K562 (cell line): ENCODE measurements around the gene AIDA. TPM values are rescaled to one million over a fixed set of nuclear protein-coding genes. Genes with fewer than 3 reads are reported as not detected.

ENCODE experiments used
- CEBPB ChIP-seq: fragments of 450-650 bp; IDR thresholded peaks from 2 replicates; pipeline ENCODE4 v1.6.1; 2016; ENCODE audit warnings: missing genetic modification characterization, missing compliant biosample characterization
- IRF1 ChIP-seq: sonication (generic); formaldehyde crosslinking; IDR thresholded peaks from 2 replicates; pipeline ENCODE4 v1.8.0; 2022; ENCODE audit warnings: missing genetic modification reagents, mild to moderate bottlenecking, borderline replicate concordance
- KLF6 ChIP-seq: fragments of 250-450 bp; sonication (Bioruptor Pico); IDR thresholded peaks from 2 replicates; pipeline ENCODE4 v1.4.0; 2020; ENCODE audit warnings: mild to moderate bottlenecking, moderate library complexity, borderline replicate concordance
- RBM39 ChIP-seq: fragments of 200-400 bp; formaldehyde crosslinking; optimal IDR thresholded peaks from 2 replicates; pipeline ENCODE3; 2018; ENCODE audit warnings: low read depth, low read length
- ZBTB2 ChIP-seq: fragments of 450-650 bp; IDR thresholded peaks from 2 replicates; pipeline ENCODE4 v1.6.1; 2016; ENCODE audit warnings: antibody characterized with exemption
- ZFPM2 ChIP-seq: fragments of 250-450 bp; sonication (Bioruptor Pico); IDR thresholded peaks from 2 replicates; pipeline ENCODE4 v1.5.1; 2022; ENCODE audit warnings: mild to moderate bottlenecking
- polyA plus RNA-seq, 8 experiments: library from polyadenylated mRNA; depleted of rRNA in 4 of 8; stranded (reverse) in 5 of 8; unstranded in 3 of 8; fragments of >200 nt; fragmentation: Nextera tagmentation in 2 of 8; fragmentation: Illumina TruSeq in 1 of 8; extraction: Ambion mirVana in 2 of 8; extraction: Trizol in 1 of 8; gene quantifications; 2 replicates each; pipeline versions ENCODE4 v1.2.1 to v1.2.3, GENCODE V29; 2011 to 2014; ENCODE audit warnings: inconsistent platforms in 1 of 8, missing spikeins in 1 of 8
- total RNA-seq, 7 experiments: library from RNA; depleted of rRNA in 6 of 7; stranded (reverse); fragments of >200 nt in 6 of 7; fragmentation: Illumina TruSeq in 2 of 7; extraction: Trizol in 2 of 7; gene quantifications; 2 replicates each; pipeline versions ENCODE4 v1.2.1 to v1.2.3, GENCODE V29; 2011 to 2021; ENCODE audit warnings: low replicate concordance in 1 of 7
- TF ChIP-seq, protein P1 (sequence below): fragments of 200-600 bp; sonication (generic); IDR thresholded peaks from one replicate; pipeline ENCODE4 v1.6.1; 2012; ENCODE audit warnings: mild to moderate bottlenecking, low read depth, low read length, inconsistent platforms
- TF ChIP-seq, protein P2 (sequence below): fragments of 450-650 bp; formaldehyde crosslinking; IDR thresholded peaks from 2 replicates; pipeline ENCODE4 v1.4.0; 2020; ENCODE audit warnings: mild to moderate bottlenecking, moderate library complexity

The AIDA gene
- total and polyA plus RNA-seq, 9 of the 15 experiments (the other 6 are each of a cell fraction or from before 2014, with no cell fraction given): 18.2 to 77.9 (median 24.9) TPM

DNA sequence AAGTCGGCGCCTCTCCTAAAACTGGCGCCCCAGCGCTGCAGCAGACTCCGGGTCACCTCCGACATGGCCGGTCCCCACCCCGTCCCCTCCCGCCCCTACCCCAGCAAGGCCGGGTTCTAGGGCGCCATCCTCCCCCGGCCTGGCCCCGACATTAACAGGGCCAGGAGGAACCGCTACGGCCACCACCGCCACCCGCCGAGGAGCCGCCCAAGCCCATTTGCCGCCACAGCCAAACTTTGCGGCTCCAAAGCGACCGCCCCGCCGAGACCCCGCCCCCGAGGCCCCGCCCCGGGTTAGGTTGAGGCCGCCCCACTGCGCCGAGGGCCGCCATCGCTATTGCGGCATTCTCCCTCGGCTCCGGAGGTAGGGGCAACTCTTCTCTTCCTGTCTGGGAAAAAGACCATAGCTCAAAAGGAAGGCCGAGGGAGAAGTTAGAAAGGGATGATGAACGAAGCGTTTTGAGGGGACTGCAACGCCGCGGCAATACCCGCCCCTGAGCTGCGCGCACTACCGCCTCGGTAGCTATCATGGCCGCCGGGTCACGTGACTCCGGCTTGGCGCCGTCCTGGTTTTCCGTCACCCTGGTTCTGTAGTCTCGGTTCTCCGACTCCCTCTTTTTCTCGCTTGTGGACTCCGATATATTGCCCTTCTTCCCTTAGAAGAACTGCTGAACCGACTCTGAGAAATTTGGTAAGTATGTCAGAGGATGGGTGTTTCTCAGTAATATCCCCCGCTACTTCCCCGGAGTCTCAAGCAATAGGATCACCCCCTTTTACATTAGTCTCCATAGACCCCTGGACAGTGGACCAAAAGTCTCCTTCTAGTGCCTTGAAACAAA is at the start of gene AIDA, which contains the start of gene BROX (continued):
- TF ChIP-seq, protein P1, sequence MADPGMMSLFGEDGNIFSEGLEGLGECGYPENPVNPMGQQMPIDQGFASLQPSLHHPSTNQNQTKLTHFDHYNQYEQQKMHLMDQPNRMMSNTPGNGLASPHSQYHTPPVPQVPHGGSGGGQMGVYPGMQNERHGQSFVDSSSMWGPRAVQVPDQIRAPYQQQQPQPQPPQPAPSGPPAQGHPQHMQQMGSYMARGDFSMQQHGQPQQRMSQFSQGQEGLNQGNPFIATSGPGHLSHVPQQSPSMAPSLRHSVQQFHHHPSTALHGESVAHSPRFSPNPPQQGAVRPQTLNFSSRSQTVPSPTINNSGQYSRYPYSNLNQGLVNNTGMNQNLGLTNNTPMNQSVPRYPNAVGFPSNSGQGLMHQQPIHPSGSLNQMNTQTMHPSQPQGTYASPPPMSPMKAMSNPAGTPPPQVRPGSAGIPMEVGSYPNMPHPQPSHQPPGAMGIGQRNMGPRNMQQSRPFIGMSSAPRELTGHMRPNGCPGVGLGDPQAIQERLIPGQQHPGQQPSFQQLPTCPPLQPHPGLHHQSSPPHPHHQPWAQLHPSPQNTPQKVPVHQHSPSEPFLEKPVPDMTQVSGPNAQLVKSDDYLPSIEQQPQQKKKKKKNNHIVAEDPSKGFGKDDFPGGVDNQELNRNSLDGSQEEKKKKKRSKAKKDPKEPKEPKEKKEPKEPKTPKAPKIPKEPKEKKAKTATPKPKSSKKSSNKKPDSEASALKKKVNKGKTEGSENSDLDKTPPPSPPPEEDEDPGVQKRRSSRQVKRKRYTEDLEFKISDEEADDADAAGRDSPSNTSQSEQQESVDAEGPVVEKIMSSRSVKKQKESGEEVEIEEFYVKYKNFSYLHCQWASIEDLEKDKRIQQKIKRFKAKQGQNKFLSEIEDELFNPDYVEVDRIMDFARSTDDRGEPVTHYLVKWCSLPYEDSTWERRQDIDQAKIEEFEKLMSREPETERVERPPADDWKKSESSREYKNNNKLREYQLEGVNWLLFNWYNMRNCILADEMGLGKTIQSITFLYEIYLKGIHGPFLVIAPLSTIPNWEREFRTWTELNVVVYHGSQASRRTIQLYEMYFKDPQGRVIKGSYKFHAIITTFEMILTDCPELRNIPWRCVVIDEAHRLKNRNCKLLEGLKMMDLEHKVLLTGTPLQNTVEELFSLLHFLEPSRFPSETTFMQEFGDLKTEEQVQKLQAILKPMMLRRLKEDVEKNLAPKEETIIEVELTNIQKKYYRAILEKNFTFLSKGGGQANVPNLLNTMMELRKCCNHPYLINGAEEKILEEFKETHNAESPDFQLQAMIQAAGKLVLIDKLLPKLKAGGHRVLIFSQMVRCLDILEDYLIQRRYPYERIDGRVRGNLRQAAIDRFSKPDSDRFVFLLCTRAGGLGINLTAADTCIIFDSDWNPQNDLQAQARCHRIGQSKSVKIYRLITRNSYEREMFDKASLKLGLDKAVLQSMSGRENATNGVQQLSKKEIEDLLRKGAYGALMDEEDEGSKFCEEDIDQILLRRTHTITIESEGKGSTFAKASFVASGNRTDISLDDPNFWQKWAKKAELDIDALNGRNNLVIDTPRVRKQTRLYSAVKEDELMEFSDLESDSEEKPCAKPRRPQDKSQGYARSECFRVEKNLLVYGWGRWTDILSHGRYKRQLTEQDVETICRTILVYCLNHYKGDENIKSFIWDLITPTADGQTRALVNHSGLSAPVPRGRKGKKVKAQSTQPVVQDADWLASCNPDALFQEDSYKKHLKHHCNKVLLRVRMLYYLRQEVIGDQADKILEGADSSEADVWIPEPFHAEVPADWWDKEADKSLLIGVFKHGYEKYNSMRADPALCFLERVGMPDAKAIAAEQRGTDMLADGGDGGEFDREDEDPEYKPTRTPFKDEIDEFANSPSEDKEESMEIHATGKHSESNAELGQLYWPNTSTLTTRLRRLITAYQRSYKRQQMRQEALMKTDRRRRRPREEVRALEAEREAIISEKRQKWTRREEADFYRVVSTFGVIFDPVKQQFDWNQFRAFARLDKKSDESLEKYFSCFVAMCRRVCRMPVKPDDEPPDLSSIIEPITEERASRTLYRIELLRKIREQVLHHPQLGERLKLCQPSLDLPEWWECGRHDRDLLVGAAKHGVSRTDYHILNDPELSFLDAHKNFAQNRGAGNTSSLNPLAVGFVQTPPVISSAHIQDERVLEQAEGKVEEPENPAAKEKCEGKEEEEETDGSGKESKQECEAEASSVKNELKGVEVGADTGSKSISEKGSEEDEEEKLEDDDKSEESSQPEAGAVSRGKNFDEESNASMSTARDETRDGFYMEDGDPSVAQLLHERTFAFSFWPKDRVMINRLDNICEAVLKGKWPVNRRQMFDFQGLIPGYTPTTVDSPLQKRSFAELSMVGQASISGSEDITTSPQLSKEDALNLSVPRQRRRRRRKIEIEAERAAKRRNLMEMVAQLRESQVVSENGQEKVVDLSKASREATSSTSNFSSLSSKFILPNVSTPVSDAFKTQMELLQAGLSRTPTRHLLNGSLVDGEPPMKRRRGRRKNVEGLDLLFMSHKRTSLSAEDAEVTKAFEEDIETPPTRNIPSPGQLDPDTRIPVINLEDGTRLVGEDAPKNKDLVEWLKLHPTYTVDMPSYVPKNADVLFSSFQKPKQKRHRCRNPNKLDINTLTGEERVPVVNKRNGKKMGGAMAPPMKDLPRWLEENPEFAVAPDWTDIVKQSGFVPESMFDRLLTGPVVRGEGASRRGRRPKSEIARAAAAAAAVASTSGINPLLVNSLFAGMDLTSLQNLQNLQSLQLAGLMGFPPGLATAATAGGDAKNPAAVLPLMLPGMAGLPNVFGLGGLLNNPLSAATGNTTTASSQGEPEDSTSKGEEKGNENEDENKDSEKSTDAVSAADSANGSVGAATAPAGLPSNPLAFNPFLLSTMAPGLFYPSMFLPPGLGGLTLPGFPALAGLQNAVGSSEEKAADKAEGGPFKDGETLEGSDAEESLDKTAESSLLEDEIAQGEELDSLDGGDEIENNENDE: no peak
- no peak for TF ChIP-seq RBM39
- peak; percentile 80; the same call in 1 of the 2 replicates for TF ChIP-seq KLF6 (CRISPR knock-in tag)
- TF ChIP-seq CEBPB (tag): peak; percentile 46; the same call in 1 of the 2 replicates
- peak; percentile 72; the same call in 1 of the 2 replicates for TF ChIP-seq ZFPM2 (CRISPR knock-in tag)
- no peak for TF ChIP-seq ZBTB2
- TF ChIP-seq, protein P2, sequence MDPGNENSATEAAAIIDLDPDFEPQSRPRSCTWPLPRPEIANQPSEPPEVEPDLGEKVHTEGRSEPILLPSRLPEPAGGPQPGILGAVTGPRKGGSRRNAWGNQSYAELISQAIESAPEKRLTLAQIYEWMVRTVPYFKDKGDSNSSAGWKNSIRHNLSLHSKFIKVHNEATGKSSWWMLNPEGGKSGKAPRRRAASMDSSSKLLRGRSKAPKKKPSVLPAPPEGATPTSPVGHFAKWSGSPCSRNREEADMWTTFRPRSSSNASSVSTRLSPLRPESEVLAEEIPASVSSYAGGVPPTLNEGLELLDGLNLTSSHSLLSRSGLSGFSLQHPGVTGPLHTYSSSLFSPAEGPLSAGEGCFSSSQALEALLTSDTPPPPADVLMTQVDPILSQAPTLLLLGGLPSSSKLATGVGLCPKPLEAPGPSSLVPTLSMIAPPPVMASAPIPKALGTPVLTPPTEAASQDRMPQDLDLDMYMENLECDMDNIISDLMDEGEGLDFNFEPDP (CRISPR knock-in tag): no peak; the same call in 1 of the 2 replicates
- 0 out of 2 replicates have a peak, but pooled peaks have one; percentile 15 for TF ChIP-seq IRF1
